H1 (cell line): ENCODE data around the gene BCAS3. TPM values are rescaled to one million over a fixed set of nuclear protein-coding genes. Genes with fewer than 3 reads are reported as not detected.

ENCODE experiments used
- CTCF ChIA-PET: fragments of 300-600 bp; sonication (Branson Sonifier 250); formaldehyde crosslinking; loops from one replicate; lab custom pipeline; 2021; ENCODE audit not compliant: partially characterized antibody; lab: Charles Lee
- POLR2A ChIA-PET: fragments of 300-600 bp; sonication (Branson Sonifier 250); formaldehyde crosslinking; loops from one replicate; lab custom pipeline; 2021; ENCODE audit warnings: inconsistent platforms; ENCODE audit not compliant: partially characterized antibody; lab: Charles Lee
- DNase-seq, 2 experiments: peaks; one replicate each; pipeline versions ENCODE4 v3.0.0 to v3.0.0-alpha.2; 2010 to 2022; ENCODE audit warnings: low spot score in 2 of 2, low read depth in 1 of 2, mixed read lengths in 1 of 2
- FAIRE-seq: peaks from 2 replicates; lab custom pipeline; 2011; peaks lifted over from hg19 to GRCh38; lab: Jason Lieb, UNC
- H2AFZ ChIP-seq: 2 replicates; pipeline ENCODE4 v1.8.1; 2012; ENCODE audit warnings: low read length, inconsistent platforms
- H2AK5ac ChIP-seq: 2 replicates; pipeline ENCODE4 v1.6.1; 2013; ENCODE audit warnings: low read depth, low read length
- H2BK120ac ChIP-seq: replicated peaks from 2 replicates; pipeline ENCODE3; 2013; ENCODE audit warnings: low read depth, low read length, inconsistent platforms
- H2BK12ac ChIP-seq: 2 replicates; pipeline ENCODE4 v1.6.1; 2013; ENCODE audit warnings: low read depth, low read length
- H2BK15ac ChIP-seq: 2 replicates; pipeline ENCODE4 v1.6.1; 2013; ENCODE audit warnings: low read length
- H2BK20ac ChIP-seq: 2 replicates; pipeline ENCODE4 v1.6.1; 2013; ENCODE audit warnings: low read length
- H2BK5ac ChIP-seq: 2 replicates; pipeline ENCODE4 v1.6.1; 2013; ENCODE audit warnings: low read depth, low read length
- H3K14ac ChIP-seq: 2 replicates; pipeline ENCODE4 v1.6.1; 2013; ENCODE audit warnings: inconsistent platforms; ENCODE audit not compliant: insufficient read length
- H3K18ac ChIP-seq: 2 replicates; pipeline ENCODE4 v1.6.1; 2013; ENCODE audit warnings: low read length; ENCODE audit errors: extremely low read depth
- H3K23ac ChIP-seq: 2 replicates; pipeline ENCODE4 v1.6.1; 2013; ENCODE audit warnings: inconsistent platforms; ENCODE audit not compliant: insufficient read length
- H3K23me2 ChIP-seq: 2 replicates; pipeline ENCODE4 v1.6.1; 2013; ENCODE audit warnings: low read depth, low read length
- H3K27ac ChIP-seq: 2 replicates; pipeline ENCODE4 v1.6.1; 2011; ENCODE audit warnings: low read depth, low read length, inconsistent platforms
- H3K27me3 ChIP-seq, 4 experiments: replicated peaks in 1 of 4; 1 replicate in 1 of 4; 2 replicates in 3 of 4; pipeline versions ENCODE4 v1.6.1 to v1.8.1; 2011 to 2013; ENCODE audit warnings: low read length in 3 of 4, mild to moderate bottlenecking in 3 of 4, inconsistent platforms in 2 of 4, mixed read lengths in 2 of 4, moderate library complexity in 1 of 4; ENCODE audit not compliant: control insufficient read depth in 3 of 4, insufficient read depth in 3 of 4; ENCODE audit errors: extremely low read depth in 1 of 4
- H3K36me3 ChIP-seq, 4 experiments: 2 replicates each; pipeline versions ENCODE4 v1.6.1 to v1.8.1; 2011 to 2013; ENCODE audit warnings: mild to moderate bottlenecking in 4 of 4, low read length in 3 of 4, moderate library complexity in 2 of 4, control low read depth in 1 of 4, inconsistent platforms in 1 of 4; ENCODE audit not compliant: insufficient read depth in 4 of 4, control insufficient read depth in 2 of 4
- H3K4ac ChIP-seq: replicated peaks from 2 replicates; pipeline ENCODE3; 2013; ENCODE audit warnings: low read length, low read depth, mixed read lengths, inconsistent platforms; ENCODE audit not compliant: insufficient read length
- H3K4me1 ChIP-seq, 4 experiments: replicated peaks in 1 of 4; 1 replicate in 1 of 4; 2 replicates in 3 of 4; pipeline versions ENCODE4 v1.6.1 to v1.8.1; 2011 to 2013; ENCODE audit warnings: low read length in 3 of 4, inconsistent platforms in 2 of 4, mixed read lengths in 1 of 4; ENCODE audit not compliant: insufficient read depth in 4 of 4, control insufficient read depth in 3 of 4
- H3K4me2 ChIP-seq, 2 experiments: 2 replicates each; pipeline versions ENCODE4 v1.6.1 to v1.8.1; 2011 to 2013; ENCODE audit warnings: low read depth in 2 of 2, low read length in 2 of 2, control low read depth in 1 of 2, inconsistent platforms in 1 of 2, mild to moderate bottlenecking in 1 of 2; ENCODE audit not compliant: insufficient read depth in 1 of 2
- H3K4me3 ChIP-seq, 4 experiments: fragments of 200-600, 300-600 bp in 1 of 4; sonication (generic), shearing (Covaris generic), sonication (Bioruptor Twin) in 1 of 4; 2 replicates each; pipeline versions ENCODE4 v1.5.1 to v1.8.1; 2011 to 2016; ENCODE audit warnings: low read length in 4 of 4, low read depth in 3 of 4, control low read depth in 2 of 4, inconsistent platforms in 2 of 4, mild to moderate bottlenecking in 2 of 4, mixed read lengths in 1 of 4, moderate library complexity in 1 of 4; ENCODE audit not compliant: insufficient read depth in 2 of 4; ENCODE audit errors: extremely low read depth in 1 of 4
- H3K56ac ChIP-seq: replicated peaks from 2 replicates; pipeline ENCODE3; 2013; ENCODE audit warnings: low read depth, mild to moderate bottlenecking, mixed read lengths, low read length, inconsistent platforms; ENCODE audit not compliant: insufficient read length
- H3K79me1 ChIP-seq: 2 replicates; pipeline ENCODE4 v1.6.1; 2013; ENCODE audit warnings: low read depth, low read length, control low read depth
- H3K79me2 ChIP-seq, 2 experiments: 2 replicates each; pipeline versions ENCODE4 v1.6.1 to v1.8.1; 2012 to 2013; ENCODE audit warnings: low read length in 2 of 2, mild to moderate bottlenecking in 2 of 2, inconsistent platforms in 1 of 2; ENCODE audit not compliant: insufficient read depth in 2 of 2, control insufficient read depth in 1 of 2
- H3K9ac ChIP-seq, 4 experiments: replicated peaks in 1 of 4; 1 replicate in 1 of 4; 2 replicates in 3 of 4; pipeline versions ENCODE4 v1.6.1 to v1.8.1; 2011 to 2013; ENCODE audit warnings: low read depth in 3 of 4, low read length in 3 of 4, control low read depth in 2 of 4, mild to moderate bottlenecking in 2 of 4, moderate library complexity in 2 of 4, inconsistent platforms in 1 of 4; ENCODE audit errors: extremely low read depth in 1 of 4
- H3K9me3 ChIP-seq, 2 experiments: 2 replicates each; pipeline versions ENCODE4 v1.6.1 to v1.8.1; 2012 to 2013; ENCODE audit warnings: mild to moderate bottlenecking in 2 of 2, moderate library complexity in 2 of 2, control low read depth in 1 of 2, inconsistent platforms in 1 of 2, low read depth in 1 of 2, low read length in 1 of 2, mixed read lengths in 1 of 2; ENCODE audit not compliant: insufficient read depth in 2 of 2
- H4K20me1 ChIP-seq, 2 experiments: replicated peaks in 1 of 2; 2 replicates each; pipeline versions ENCODE3 to v1.8.1; 2011 to 2013; ENCODE audit warnings: inconsistent platforms in 2 of 2, low read length in 2 of 2, mild to moderate bottlenecking in 1 of 2; ENCODE audit not compliant: insufficient read depth in 2 of 2, control insufficient read depth in 1 of 2
- H4K5ac ChIP-seq: 2 replicates; pipeline ENCODE4 v1.6.1; 2013; ENCODE audit warnings: low read length, low read depth, mixed read lengths, inconsistent platforms; ENCODE audit not compliant: insufficient read length
- H4K8ac ChIP-seq: 2 replicates; pipeline ENCODE4 v1.8.0; 2013; ENCODE audit warnings: mild to moderate bottlenecking, moderate library complexity, low read length, inconsistent platforms; ENCODE audit not compliant: insufficient read depth; ENCODE audit errors: extremely low read depth
- H4K91ac ChIP-seq: replicated peaks from 2 replicates; pipeline ENCODE3; 2013; ENCODE audit warnings: low read length, mixed read lengths, inconsistent platforms; ENCODE audit not compliant: insufficient read length
- EGR1 ChIP-seq: IDR thresholded peaks from 2 replicates; pipeline ENCODE4 v1.6.1; 2011; ENCODE audit warnings: low read depth, low read length, borderline replicate concordance
- JUND ChIP-seq: IDR thresholded peaks from 2 replicates; pipeline ENCODE4 v1.6.1; 2011; ENCODE audit warnings: mild to moderate bottlenecking, improper control_type of control experiment, low read length
- YY1 ChIP-seq: IDR thresholded peaks from 2 replicates; pipeline ENCODE4 v1.6.1; 2011; ENCODE audit warnings: low read depth, mild to moderate bottlenecking, low read length
- WGBS, 2 experiments: shearing (Covaris generic) in 1 of 2; methylation state at CpG; one replicate each; pipeline versions ENCODE4 v1.1.6 to v1.1.7; 2013 to 2015; ENCODE audit warnings: low lambda C conversion rate in 2 of 2, mixed read lengths in 2 of 2, inconsistent platforms in 1 of 2, low coverage in 1 of 2, missing lambda C conversion rate in 1 of 2; ENCODE audit not compliant: insufficient replicate concordance in 2 of 2, insufficient coverage in 1 of 2, insufficient read length in 1 of 2; ENCODE audit errors: extremely low coverage in 1 of 2, missing lambda C conversion rate in 1 of 2; 5-methylcytosine and 5-hydroxymethylcytosine counted together
- polyA plus RNA-seq, 7 experiments: library from polyadenylated mRNA; depleted of rRNA in 3 of 7; stranded (reverse) in 5 of 7; unstranded in 2 of 7; fragments of >200 nt in 5 of 7; fragments of 200-250 nt in 2 of 7; gene quantifications; 1 replicate in 5 of 7; 2 replicates in 1 of 7; 4 replicates in 1 of 7; pipeline versions ENCODE4 v1.2.1 to v1.2.3, GENCODE V29; 2011 to 2013; ENCODE audit warnings: missing spikeins in 2 of 7, mixed read lengths in 2 of 7
- total RNA-seq: library from RNA; stranded (reverse); fragmentation: NEBNext Ultra II Directional; extraction: Animal tissue kit (Norgen Biotek cat#: 25700); gene quantifications from 2 replicates; pipeline ENCODE4 v1.2.1, GENCODE V29; 2021

The BCAS3 gene
- total and polyA plus RNA-seq, 2 of the 8 experiments (the other 6 are each of a cell fraction or from before 2014, with no cell fraction given), result 9.9 to 13.3 TPM

DNA sequence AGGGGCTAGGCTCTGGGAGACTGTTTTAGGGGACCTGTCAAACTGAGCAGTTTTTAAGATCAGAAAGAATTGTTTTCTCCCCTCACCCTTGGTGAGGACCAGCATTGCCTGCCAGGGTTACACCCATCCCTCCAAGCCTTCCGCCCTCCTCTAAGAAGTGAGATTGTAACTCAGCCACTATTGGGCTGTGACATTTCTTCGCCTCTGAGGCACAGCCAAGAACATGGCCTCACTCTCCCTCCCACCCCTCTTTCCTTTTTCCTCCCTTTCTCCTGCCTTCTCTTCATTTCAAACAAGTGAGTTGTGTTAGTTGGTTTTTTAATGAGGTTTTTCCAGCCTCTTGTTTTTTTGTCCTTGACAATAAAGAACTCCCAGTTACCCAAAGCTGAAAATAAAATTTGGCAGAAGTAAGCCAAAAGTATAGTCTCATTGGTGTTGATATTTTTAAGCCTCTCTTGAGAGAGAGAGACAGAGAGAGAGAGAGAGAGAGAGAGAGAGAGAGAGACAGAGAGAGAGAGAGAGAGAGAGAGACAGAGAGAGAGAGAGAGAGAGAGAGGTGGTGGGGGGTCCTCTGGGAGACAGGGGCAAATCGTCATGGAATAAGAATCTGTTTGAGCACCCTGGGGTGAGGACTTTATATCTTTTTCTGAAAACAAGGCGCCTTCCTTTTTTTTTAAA is 644.8 kb downstream of the BCAS3 start:
- Histone ChIP-seq H4K5ac (no peak overlapping the region), H3K56ac (no peak overlapping the region), H3K27ac (no peak overlapping the region), H3K79me2 (no peaks in the 10 kb centered on the region), H2BK120ac (no peak overlapping the region), H4K20me1 (no peaks in the 10 kb centered on the region), H3K27me3 (no peaks in the 10 kb centered on the region), H3K18ac (no peak overlapping the region), H3K9ac (no peak overlapping the region), H3K23me2 (no peaks in the 10 kb centered on the region), H2BK15ac (no peak overlapping the region), H2BK5ac (no peak overlapping the region), H4K8ac (no peak overlapping the region), H4K91ac (no peak overlapping the region), H2AFZ (no peak overlapping the region), H3K23ac (no peak overlapping the region), H3K36me3 (no peaks in the 10 kb centered on the region; a peak in 1 of 8 replicates), H3K4me3 (no peak overlapping the region)
- CTCF ChIA-PET, result interaction anchor here (0.6 to 1.9 kb wide), 6 partner anchors 14 to 1744 kb away, joined by 3 to 9 read pairs (median 4); no protein-coding TSS in a partner anchor
- FAIRE-seq (no peak), DNase-seq (no peak)
- 64% methylated on average over 4 of the region's 4 CpGs; no CpG with 5 or more reads in 1 of the 2 experiments for WGBS, 2 experiments
- TF ChIP-seq YY1 (no peak), EGR1 (no peak), JUND (peak; percentile 22; the same call in 1 of the 2 replicates)
- TF ChIP-seq, all 59 proteins: peak for 1
- POLR2A ChIA-PET, result no interaction called here
- Histone ChIP-seq H2BK20ac (no peak overlapping the region), H2BK12ac (no peak overlapping the region), H3K4me1 (peaks cover 0 to 11% (median 4%) of the 10 kb centered on the region in 4 experiments; a peak in 5 of 7 replicates), H3K4me2 (no peak overlapping the region; a peak in 1 of 4 replicates), H3K14ac (no peak overlapping the region), H3K9me3 (no peaks in the 10 kb centered on the region), H2AK5ac (no peak overlapping the region), H3K79me1 (no peaks in the 10 kb centered on the region), H3K4ac (no peak overlapping the region)
